ENCODE data around the gene EPB41L5. TPM values are rescaled to one million over a fixed set of nuclear protein-coding genes. Genes with fewer than 3 reads are reported as not detected.
"Not testable (repeated sequence)": the region's sequence is repeated elsewhere in the genome, so short reads cannot be mapped to it uniquely, and the experiment has no call there.

Gene EPB41L5
- total RNA-seq, 1 donor from 2014 or later, result 78.0 TPM

DNA sequence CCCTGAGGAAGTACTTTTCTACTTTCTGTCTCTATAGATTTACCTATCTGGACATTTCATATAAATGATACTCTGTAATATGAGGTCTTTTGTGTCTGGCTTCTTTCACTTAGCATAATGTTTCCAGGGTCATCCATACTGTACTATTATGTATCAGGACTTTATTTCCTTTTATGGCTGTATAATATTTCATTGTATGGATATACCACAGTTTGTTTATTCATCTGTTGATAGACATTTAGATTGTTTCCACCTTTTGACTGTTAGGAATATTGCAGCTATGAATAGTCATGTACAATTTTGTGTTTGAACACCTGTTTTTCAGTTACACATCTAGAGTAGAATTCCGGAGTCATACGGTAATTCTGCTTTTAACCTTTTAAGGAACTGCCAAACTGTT lies 136.5 kb downstream of the EPB41L5 start:
- TF ChIP-seq, protein P1, sequence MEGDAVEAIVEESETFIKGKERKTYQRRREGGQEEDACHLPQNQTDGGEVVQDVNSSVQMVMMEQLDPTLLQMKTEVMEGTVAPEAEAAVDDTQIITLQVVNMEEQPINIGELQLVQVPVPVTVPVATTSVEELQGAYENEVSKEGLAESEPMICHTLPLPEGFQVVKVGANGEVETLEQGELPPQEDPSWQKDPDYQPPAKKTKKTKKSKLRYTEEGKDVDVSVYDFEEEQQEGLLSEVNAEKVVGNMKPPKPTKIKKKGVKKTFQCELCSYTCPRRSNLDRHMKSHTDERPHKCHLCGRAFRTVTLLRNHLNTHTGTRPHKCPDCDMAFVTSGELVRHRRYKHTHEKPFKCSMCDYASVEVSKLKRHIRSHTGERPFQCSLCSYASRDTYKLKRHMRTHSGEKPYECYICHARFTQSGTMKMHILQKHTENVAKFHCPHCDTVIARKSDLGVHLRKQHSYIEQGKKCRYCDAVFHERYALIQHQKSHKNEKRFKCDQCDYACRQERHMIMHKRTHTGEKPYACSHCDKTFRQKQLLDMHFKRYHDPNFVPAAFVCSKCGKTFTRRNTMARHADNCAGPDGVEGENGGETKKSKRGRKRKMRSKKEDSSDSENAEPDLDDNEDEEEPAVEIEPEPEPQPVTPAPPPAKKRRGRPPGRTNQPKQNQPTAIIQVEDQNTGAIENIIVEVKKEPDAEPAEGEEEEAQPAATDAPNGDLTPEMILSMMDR (IDR thresholded peaks at IDR 0.05; ENCODE audit: unreplicated experiment), result no peak
- Mint-ChIP-seq H3K36me3 (ENCODE audit: low read depth, unreplicated experiment) (peaks cover 48% of the 10 kb centered on the region), H3K27ac (ENCODE audit: unreplicated experiment) (no peak overlapping the region), H3K27me3 (ENCODE audit: unreplicated experiment) (no peaks in the 10 kb centered on the region), H3K9me3 (ENCODE audit: unreplicated experiment) (no peaks in the 10 kb centered on the region), H3K4me1 (ENCODE audit: unreplicated experiment) (no peaks in the 10 kb centered on the region), H3K4me3 (ENCODE audit: unreplicated experiment) (peak overlapping the region; percentile 44)
- DNase-seq (ENCODE audit: low spot score), result no peak

DNA sequence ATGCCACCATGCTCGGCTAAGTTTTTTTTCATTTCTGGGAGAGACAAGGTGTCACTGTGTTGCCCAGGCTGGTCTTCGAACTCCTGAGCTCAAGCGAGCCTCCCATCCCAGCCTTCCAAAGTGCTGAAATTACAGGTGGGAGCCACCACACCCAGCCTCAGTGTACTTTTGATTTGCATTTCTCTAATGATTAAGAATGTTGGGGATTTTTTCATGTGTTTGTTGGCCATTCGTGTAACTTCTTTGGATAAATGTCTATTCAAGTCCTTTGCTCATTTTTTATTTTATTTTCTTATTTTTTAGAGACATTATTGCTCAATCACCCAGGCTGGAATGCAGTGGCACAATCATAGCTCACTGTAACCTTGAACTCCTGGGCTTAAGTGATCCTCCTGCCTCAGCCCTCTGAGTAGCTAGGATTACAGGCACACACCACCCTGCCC lies 137.2 kb downstream of the EPB41L5 start:
- no peak for DNase-seq (ENCODE audit: low spot score)
- peaks cover 49% of the 10 kb centered on the region for H3K36me3 Mint-ChIP-seq (ENCODE audit: low read depth, unreplicated experiment)
- TF ChIP-seq, protein P1 (IDR thresholded peaks at IDR 0.05; ENCODE audit: unreplicated experiment), result no peak
- H3K4me1 Mint-ChIP-seq (ENCODE audit: unreplicated experiment), result no peaks in the 10 kb centered on the region
- no peaks in the 10 kb centered on the region for H3K27me3 Mint-ChIP-seq (ENCODE audit: unreplicated experiment)
- H3K4me3 Mint-ChIP-seq (ENCODE audit: unreplicated experiment), result no peak overlapping the region
- H3K27ac Mint-ChIP-seq (ENCODE audit: unreplicated experiment), result no peak overlapping the region
- no peaks in the 10 kb centered on the region for H3K9me3 Mint-ChIP-seq (ENCODE audit: unreplicated experiment)

DNA sequence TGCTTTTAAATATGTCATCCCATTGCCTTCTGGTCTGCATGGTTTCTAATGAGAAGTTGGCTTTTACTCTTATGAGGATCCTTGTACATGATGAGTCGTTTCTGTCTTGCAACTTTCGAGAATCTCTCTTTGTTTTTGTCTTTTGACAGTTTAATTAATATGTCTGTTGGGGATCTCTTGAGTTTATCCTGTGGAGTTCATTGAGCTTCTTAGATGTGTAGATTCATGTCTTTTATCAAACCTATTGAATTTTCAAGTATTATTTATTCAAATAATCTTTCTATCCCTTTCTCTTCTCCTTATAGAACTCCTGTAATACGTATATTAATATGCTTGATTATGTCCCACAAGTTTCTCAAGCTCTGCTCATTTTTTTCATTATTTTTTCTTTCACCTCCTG lies 142.4 kb downstream of the EPB41L5 start:
- H3K4me3 Mint-ChIP-seq (ENCODE audit: unreplicated experiment), result peak overlapping the region; percentile 20
- no peak overlapping the region for H3K27ac Mint-ChIP-seq (ENCODE audit: unreplicated experiment)
- H3K4me1 Mint-ChIP-seq (ENCODE audit: unreplicated experiment), result no peaks in the 10 kb centered on the region
- TF ChIP-seq, protein P1 (IDR thresholded peaks at IDR 0.05; ENCODE audit: unreplicated experiment), result no peak
- DNase-seq (ENCODE audit: low spot score), result no peak
- H3K9me3 Mint-ChIP-seq (ENCODE audit: unreplicated experiment), result no peaks in the 10 kb centered on the region
- H3K36me3 Mint-ChIP-seq (ENCODE audit: low read depth, unreplicated experiment), result peaks cover 52% of the 10 kb centered on the region
- H3K27me3 Mint-ChIP-seq (ENCODE audit: unreplicated experiment), result no peaks in the 10 kb centered on the region

DNA sequence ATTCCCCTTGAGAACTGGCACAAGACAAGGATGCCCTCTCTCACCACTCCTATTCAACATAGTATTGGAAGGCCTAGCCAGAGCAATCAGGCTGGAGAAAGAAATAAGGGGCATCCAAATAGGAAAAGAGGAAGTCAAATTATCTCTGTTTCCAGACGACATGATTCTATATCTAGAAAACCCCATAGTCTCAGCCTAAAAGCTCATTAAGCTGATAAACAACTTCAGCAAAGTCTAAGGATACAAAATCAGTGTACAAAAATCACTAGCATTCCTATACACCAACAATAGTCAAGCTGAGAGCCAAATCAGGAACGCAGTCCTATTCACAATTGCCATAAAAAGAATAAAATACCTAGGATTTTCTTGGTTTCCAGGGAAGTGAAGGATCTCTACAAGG lies 145.8 kb downstream of the EPB41L5 start:
- H3K36me3 Mint-ChIP-seq (ENCODE audit: low read depth, unreplicated experiment), result peaks cover 31% of the 10 kb centered on the region
- not testable (repeated sequence) for DNase-seq (ENCODE audit: low spot score)

GRCh38 chr2:120161190-120161589 lies 148.3 kb downstream of the EPB41L5 start:
- no peak for DNase-seq (ENCODE audit: low spot score)
- Mint-ChIP-seq H3K9me3 (ENCODE audit: unreplicated experiment) (no peaks in the 10 kb centered on the region), H3K36me3 (ENCODE audit: low read depth, unreplicated experiment) (peaks cover 19% of the 10 kb centered on the region), H3K27me3 (ENCODE audit: unreplicated experiment) (no peaks in the 10 kb centered on the region), H3K4me3 (ENCODE audit: unreplicated experiment) (no peak overlapping the region), H3K4me1 (ENCODE audit: unreplicated experiment) (no peaks in the 10 kb centered on the region), H3K27ac (ENCODE audit: unreplicated experiment) (no peak overlapping the region)
- TF ChIP-seq, protein P1 (IDR thresholded peaks at IDR 0.05; ENCODE audit: unreplicated experiment), result no peak

More for the DNA sequence above, 145.8 kb downstream of the EPB41L5 start:
- H3K4me1 Mint-ChIP-seq (ENCODE audit: unreplicated experiment); H3K9me3 Mint-ChIP-seq (ENCODE audit: unreplicated experiment); H3K27ac Mint-ChIP-seq (ENCODE audit: unreplicated experiment); H3K27me3 Mint-ChIP-seq (ENCODE audit: unreplicated experiment); H3K4me3 Mint-ChIP-seq (ENCODE audit: unreplicated experiment): not testable (repeated sequence)

Data from endothelial cell (in vitro differentiated cells).